ENCODE results near the gene ANAPC13.

ANAPC13 gene

GRCh38 chr3:134447351-134447750 is 38.4 kb downstream of the ANAPC13 start:
- DNase-seq: no peak

- no peak for DNase-seq
These were observed 39.0 kb downstream of the ANAPC13 start for GRCh38 chr3:134446800-134447199.

- DNase-seq: no peak
These were observed 40.1 kb downstream of the ANAPC13 start for GRCh38 chr3:134445636-134446035.

GRCh38 chr3:134445095-134445494 is 40.7 kb downstream of the ANAPC13 start:
- DNase-seq: no peak

GRCh38 chr3:134441821-134442220 is 44.0 kb downstream of the ANAPC13 start:
- DNase-seq: no peak

- DNase-seq: no peak
These were observed 44.5 kb downstream of the ANAPC13 start for GRCh38 chr3:134441321-134441720.

GRCh38 chr3:134437211-134437752 is 48.5 kb downstream of the ANAPC13 start:
- no peak for DNase-seq

- DNase-seq: no peak
These were observed 53.5 kb downstream of the ANAPC13 start for GRCh38 chr3:134432236-134432635.

- no peak for DNase-seq
These were observed 54.8 kb downstream of the ANAPC13 start for GRCh38 chr3:134430950-134431445.

GRCh38 chr3:134430174-134430573 is 55.6 kb downstream of the ANAPC13 start:
- DNase-seq: no peak

- no peak for DNase-seq
These were observed 57.4 kb downstream of the ANAPC13 start for GRCh38 chr3:134428401-134428800.
